HTR-8/SVneo (cell line): Measurements from ENCODE around the gene FGF12.
A peak's percentile ranks its signal among the peaks of the same experiment; 100 is the strongest.

Source experiments
- DNase-seq: peaks from one replicate; pipeline ENCODE4 v3.0.0; 2011; ENCODE audit warnings: low spot score, mixed read lengths; ENCODE audit not compliant: insufficient read length
- FAIRE-seq: peaks from 2 replicates; lab custom pipeline; 2011; peaks lifted over from hg19 to GRCh38; lab: Jason Lieb, UNC

FGF12 gene

DNA sequence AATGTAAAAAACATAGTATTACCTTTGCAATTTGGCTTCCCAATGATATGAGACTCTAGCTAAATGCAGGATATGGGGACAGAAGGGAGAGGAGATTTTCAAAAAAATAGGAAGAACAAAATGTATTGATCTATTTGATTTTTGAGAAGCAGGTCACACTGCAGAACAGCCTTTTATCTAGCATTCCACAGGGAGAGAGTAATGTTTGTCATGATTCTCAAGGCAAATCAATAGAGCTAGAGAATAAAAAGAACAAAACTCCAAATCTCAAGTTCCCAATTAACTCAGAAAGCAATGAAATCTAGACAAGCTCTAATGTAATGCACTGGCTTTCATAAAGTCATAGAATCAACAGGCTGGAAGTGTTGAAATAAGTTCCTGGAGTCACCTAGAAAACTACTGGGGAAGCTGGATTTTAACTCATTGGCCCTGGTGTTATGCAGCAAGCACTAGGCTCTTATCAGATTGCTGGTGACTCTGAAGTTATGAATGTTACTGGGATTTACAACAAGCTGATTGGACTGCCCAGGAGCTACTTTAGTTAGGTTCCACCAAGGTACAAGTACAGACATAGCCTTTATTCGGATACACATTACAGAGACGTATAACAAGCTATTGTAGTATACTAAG, 442.8 kb downstream of the FGF12 start:
- FAIRE-seq (no peak), DNase-seq (no peak)

DNA sequence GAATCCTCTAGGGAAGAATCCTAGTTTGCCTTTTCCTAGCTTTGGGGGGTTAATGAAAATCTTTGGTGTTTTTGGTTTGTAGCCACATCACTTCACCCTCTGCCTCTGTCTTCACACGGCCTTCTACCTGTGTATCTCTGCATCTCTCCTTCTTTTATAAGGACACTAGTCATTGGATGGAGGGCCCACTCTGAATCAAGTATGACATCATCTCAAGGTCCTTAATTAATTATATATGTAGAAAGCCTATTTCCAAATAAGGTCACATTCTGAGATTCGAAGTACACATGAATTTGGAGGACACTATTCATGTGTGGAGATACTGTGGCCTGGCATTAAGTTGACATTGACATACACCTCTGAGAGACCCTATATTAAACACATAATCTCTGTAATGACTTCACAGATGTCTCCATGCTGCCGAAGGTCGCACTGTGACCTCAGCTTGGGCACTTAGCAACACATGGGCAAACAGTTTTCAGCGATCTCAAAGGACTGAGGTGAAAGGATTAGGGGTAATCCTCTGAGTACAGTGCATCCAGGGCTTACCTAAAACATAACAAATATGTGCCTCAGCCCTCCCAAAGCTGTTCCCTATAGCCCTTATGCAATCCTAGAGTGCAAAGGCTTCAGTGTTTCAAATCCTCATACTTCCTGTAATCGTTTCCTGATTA, 446.0 kb downstream of the FGF12 start:
- FAIRE-seq, result no peak
- DNase-seq, result no peak

DNA sequence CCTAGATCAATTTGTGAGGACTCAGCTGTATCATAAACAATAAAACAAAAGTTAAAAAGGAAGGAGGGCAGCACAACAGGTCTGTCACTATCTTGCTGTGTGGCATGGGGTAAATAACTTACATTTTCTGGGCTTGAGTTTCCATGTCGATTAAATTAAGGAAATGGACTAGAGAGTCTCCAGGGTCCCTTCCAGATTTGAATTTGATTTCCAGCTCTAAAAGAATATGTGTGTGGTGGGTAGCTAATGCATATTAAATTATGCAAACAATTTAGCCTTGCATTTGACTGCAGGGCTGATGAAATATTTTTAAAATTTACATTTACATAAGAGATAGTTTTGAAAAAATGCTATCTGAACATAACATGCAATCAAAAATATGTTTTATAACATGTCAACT, 447.7 kb downstream of the FGF12 start:
- FAIRE-seq, result no peak
- DNase-seq, result no peak

DNA sequence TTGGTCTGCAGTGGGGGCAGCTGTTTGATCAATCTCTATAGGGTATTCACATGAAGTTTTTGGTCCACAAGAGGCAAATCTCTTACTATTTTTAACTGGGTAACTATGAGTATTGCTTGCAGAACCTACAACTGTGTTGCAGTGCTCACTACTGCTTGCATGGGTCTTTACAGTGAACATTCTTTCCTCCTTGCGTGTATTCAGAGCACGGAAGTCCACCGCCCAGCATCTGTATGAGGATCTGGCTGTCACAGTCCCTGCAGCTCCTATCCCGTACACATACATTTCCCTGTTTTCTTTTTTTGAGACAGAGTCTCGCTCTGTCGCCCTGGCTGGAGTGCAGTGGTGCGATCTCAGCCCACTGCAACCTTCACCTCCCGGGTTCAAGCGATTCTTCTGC, 449.9 kb downstream of the FGF12 start:
- FAIRE-seq (no peak), DNase-seq (no peak)

DNA sequence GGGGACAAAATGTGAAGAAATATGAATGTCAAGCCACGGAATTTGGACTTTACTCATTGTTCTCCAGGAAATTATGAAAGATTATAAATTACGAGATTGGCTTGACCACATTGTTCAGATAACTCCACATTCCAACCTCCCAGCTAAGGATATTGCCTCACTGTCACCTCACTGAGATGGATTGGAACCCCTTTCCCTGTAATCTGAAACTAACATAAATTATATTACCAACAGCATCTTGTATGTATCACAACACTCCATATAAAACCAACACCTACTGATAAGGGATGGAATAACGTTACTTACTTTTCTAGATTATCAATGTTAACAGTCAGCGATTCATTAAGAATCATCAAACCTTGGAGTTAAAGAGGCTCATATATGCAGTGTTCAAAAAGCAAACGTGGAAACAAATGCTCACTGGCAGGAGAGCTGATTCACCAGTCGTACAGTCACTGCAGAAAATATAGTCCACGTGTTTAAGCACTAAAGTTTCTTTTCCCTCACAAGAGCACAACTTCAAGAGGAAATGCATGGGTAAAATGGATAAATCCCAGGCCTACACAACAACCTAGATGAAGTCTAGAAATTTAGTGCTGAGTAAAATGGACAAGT, 451.5 kb downstream of the FGF12 start:
- FAIRE-seq (no peak), DNase-seq (peak; percentile 13)

DNA sequence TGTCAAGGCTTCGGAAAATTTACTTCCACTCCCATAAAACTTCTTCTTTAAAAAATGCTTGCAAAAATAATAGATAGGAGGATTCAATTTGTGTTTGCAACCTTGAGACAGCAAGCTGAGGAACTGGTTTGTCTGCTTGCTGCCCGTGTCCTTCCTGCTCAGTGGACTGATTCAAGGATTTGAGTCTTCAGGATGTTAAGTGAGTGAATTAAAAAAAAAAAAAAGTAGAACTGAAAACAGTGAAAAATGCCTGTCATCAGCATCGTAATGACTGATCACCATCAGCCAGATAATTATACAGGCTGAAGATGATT, 453.7 kb downstream of the FGF12 start:
- no peak for FAIRE-seq
- no peak for DNase-seq

DNA sequence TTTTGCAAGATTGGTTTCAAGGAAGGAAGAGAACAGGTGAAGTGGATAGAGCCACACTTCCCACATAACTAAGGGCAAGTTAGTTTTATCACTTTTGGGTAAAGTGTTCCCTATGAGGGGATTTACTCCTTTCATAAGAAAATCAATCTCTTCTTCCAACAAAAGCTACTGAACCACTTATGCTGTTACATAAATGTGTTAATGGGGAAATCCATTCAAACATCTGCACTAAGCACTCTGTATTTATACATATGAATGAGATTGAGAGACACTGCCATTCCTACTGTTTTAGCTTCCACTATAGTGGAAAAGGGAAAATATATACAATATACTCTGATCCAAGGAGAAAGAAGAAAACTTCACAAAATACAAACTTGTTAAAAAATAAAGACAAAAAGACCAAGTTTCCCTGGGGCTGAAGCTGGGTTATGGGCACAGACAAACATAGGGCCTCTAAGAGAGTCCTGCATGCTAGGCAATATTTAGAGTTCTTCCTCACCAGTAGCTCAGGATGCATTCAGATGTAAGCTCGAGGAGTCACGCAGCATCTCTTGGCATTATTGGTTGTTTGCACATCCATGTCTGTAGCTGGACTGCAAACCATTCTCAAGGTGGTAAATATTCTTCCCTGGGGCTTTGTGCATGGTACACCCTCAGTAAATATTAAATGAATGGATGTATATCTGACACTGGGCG, 454.2 kb downstream of the FGF12 start:
- no peak for DNase-seq

DNA sequence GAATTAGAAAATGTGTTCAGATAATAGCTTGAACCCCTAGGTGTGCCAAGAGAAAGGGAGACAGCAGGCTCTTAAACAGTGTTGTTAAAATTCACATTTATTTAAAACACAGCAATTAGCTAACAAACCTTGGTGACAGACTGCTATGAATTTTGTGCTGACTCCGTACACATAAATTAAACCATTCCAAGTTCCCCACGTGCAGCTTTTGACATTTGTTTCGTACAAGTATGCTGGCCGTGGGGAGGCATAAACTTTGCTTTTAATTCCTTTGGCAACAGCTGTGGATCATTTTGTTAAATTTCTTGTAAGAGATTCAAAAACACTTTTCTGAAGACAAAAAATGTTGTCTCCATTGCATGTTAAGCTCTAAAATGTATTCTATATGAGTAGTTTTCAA, 465.3 kb downstream of the FGF12 start:
- DNase-seq (no peak), FAIRE-seq (no peak)

More for the DNA sequence above, 454.2 kb downstream of the FGF12 start:
- FAIRE-seq, result no peak

DNA sequence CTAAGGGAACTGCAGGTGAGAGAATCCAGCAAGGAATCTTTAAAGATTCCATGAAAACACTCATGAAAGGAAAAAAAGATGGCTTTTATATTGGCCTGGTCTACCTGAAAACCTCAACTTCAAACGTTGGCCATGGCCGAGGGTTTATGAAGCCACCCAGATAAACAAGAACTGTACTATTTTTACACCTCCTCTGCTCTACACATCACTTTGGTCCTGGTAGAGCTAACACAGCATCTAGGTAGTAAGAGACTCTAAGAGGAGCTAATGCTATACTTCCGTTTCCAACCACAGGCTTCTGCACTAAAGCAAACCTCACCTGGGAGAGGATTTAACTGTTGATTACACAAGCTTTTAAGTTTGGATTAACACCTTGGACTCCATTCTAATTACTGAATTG, 466.2 kb downstream of the FGF12 start:
- no peak for FAIRE-seq
- DNase-seq, result no peak

DNA sequence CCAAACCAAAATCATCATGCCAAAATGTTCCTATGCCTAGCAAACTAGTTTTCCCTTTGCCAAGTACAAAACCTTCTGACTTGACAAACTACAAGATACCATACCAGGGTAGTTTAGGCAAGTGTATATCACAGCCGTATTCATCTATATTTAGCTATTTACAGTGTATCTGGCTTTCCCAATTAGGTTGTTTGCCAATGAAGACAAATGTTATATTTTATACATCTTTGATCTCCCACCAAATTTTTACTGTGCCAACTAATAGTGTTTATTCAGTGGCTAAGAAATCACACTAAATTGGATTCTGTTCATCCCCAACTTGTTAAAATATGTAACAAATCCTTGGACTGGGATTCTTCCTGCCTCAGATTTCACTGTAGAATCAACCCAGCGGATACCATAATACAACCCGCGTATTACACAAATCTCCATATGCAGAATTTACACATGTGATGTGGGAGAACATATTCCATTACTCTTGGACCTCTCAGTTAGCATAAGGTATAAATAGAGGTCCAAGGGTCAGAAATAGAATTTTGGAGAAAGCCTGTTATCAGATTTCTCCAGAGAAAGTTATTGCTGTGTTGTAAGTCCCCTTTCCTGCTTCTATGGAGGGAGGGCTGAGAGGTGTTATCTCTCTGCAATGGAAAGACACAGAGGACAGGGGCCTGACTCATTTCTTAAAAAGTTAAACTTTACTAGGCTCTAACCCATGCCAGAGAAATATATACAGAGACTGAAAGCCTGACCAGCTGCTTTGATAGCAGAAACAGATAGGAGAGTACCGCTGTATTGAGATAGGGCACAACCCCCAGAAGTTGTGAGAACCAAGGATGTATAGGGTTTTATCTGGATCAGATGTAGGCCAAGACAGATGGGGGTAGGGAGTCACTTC, 467.0 kb downstream of the FGF12 start:
- FAIRE-seq, result no peak
- DNase-seq, result no peak

DNA sequence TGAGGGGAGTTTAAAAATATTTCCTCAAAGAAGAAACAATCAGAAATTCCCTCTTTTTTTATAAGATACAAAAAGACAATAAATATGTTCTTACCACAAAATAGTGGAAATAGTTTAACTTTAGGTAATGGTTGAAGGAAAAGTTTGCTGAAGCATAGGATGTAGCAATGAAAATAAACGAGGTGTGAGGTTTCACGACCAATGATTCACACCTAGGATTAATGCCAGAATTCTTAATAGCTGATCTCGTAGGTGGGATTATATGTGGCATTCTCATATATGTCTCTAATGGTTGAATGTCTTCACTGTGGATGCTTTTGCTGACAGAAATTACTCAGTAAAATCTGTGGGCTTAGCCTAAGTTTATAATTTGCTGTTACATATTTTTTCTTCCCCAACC, 467.7 kb downstream of the FGF12 start:
- DNase-seq, result no peak
- no peak for FAIRE-seq

DNA sequence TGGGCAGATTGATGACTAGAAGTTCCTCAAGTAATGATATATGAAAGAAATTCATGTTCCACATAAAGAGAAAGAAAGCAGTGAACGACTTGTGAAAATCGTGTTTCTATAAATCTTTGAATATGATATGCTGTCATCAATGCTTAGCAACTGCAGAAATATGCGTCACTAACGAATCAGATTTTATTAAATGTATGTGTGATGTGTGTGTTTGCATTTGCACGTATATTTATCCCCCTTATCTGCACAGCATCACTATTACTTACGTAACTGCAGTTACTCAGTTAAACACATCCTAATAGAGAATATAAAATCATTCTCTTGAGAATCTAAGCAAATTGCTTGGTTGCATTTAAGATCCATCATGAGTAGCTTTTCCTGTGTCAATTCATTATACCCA, 468.6 kb downstream of the FGF12 start:
- FAIRE-seq, result no peak
- no peak for DNase-seq

DNA sequence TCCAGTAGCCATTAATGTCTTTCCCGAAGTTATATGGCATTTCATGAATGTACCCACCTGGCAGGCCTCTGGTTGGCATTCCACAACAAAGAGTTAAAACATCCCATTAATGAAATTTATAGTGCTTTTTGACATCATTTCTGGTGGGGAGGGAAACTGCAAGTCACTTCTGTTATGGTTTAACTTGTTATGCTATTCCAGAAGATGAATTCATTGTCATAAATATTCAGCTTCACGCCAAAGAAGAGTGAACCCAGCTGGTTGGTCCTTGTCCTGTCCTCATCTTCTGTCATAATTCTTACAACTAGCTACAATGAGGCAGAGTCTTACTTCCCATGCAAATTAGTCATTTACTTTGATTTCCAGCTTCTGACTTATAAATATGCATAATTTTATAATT, 471.5 kb downstream of the FGF12 start:
- FAIRE-seq (no peak), DNase-seq (no peak)

DNA sequence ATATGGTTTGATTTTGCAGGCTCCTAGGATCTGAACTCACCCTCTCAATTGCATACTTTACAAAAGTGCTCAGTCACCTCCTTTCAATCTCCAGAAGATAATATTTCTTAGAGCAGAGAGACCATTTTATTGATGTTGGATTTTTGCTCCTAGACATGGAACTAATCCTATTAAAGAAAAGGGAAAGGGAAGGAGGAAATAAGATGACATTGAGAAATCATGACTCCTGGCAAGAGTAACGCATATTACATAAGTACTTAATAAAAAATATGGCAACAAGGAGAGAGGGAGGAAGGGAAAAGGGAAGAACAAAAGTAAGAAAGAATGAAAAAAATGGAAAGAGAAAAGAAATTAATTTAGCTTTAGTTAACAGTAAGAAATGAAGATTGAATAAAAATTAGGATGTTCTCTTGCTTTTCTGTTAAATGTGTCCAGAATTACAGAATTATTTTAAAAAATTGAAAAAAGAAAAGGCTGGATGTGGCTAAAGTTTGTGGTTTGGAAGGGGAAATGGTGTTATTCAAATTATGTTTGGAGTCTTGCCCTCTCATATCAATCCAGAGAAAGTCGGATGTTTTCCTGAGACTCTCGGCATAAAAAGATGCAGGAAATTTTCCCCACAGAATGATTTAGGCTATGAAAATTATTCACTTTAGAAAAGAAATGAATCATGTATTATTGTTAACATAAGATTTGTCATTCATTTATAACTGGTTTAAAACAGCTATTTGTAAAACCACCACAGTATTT, 474.0 kb downstream of the FGF12 start:
- DNase-seq, result no peak
- no peak for FAIRE-seq

DNA sequence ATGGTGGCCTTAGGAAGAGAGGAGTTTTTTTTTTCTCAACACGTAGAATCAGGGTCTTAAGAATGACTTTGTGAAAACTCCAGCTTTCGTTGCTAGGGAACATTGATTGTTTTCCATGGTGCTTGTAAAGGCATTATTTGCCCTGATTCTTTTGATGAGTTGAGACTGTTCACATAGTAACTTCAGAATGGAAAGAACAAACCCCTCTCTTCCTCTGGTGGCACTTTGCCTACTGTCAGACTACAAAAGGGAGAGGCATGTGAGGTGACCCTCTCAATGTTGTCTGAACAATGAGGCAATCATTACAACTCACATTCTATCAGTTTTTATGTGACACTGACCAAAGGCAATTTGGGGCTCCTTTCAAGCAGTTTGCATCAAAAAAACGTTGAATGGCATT, 477.8 kb downstream of the FGF12 start:
- no peak for FAIRE-seq
- no peak for DNase-seq

DNA sequence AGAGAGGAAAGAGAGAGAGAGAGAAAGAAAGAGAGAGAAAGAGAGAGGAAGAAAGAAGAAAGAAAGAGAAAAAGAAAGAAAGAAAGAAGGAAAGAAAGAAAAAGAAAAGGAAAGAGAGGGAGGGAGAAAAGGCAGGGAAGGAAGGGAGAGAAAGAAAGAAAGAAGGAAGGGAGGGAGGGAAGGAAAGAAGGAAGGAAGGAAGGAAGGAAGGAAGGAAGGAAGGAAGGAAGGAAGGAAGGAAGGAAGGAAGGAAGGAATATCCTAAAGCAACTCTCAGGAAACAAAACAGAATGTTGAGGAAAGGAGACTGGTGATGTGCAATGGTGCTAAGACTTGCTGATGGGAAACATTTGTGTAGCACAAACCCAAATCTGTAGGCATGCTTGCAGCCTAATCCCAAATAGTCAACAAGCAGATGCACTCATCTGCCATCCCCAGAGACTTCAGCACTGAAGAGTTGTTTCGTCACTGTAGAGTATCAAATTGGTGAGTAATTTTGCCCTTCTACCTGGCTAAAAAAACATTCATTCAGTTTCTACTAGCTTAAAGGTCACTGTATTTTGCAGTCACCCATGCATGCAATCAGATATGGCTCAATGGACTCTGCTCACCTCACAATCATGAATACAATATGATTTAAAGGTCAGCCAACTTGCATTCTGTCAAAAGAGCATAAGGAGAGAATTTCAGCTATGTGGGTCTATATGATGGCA, 480.3 kb downstream of the FGF12 start:
- DNase-seq, result no peak
- FAIRE-seq, result no peak

DNA sequence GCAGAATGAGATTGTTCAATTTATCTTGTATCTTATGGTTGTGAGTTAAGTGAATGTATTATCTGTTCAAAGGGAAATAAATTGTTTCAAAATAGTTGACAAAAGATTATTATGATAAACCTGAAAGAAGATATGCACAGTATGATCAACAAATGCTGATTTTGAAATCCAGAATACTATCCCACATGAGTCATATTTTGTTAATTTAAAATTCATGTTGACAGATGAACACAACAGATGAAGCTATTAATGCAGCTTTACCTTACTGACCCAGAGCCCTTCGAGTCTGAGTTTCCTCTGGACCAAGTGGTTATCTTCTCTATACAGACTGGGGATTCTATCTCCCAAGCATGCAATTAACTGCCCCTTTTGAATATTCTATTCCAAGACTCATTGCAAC, 482.8 kb downstream of the FGF12 start:
- FAIRE-seq, result no peak
- DNase-seq, result no peak

DNA sequence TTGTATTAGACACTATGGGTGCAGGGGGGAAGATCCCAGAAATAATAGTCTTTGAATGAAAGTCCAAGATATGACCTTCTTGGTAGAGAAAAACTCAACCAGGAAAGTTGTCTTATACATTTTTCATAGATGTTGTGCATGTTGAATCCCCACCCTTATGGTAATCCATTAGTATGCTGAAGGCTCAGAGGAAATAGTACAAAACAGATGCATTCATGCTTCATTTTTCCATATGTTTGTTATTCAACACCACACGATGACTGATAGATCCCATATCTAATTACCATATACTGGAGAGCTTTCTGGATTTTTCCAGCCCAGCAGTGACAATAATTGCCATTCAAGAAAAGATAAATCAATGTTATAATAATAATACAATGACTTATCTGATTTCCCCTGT, 487.4 kb downstream of the FGF12 start:
- no peak for FAIRE-seq
- DNase-seq, result no peak

DNA sequence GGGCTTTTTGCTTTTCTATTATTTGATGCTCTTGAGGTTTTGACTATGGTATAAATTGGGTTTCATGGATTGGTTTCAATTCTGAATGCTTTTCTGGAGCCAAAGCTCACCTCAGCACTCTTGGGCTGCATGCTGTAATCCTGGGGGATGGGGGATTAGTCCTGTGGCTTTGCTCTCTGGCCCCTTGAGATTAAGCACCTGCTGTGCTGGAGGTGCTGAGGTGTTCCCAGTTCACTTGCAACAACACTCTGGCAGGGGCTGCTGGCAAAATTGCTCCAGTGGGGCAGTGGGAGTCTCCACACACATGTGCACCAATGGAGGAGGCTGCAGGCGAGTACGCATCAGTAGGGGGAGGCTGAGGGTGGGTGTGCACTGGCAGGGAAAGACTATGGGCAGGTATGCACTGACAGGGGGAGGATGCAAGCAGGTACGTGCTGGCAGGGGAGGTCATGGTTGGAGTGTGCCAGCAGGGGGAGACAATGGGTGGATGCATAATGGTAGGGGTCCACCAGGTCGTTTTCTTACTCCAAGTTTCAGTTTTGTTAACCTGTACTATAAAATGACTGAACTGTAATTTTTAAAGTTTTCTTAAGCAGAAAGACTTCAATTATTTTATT, 489.2 kb downstream of the FGF12 start:
- FAIRE-seq, result no peak
- DNase-seq, result no peak
